SK-N-SH (cell line): ENCODE data around the gene APP. TPM values are rescaled to one million over a fixed set of nuclear protein-coding genes. Genes with fewer than 3 reads are reported as not detected.

Source experiments
- CTCF ChIA-PET: fragments of 300-600, 350-600 bp; formaldehyde crosslinking; extraction: SDS; loops from one replicate; lab custom pipeline; 2021; lab: Yijun Ruan, JAX
- POLR2A ChIA-PET: fragments of 350-600 bp; sonication (Branson Sonifier 250); formaldehyde crosslinking; extraction: SDS; loops from one replicate; lab custom pipeline; 2020; ENCODE audit warnings: antibody characterized with exemption, inconsistent platforms; lab: Yijun Ruan, JAX
- DNase-seq: peaks from one replicate; pipeline ENCODE4 v3.0.0; 2012
- H2AFZ ChIP-seq: fragments of 200-600 bp; sonication (generic); 2 replicates; pipeline ENCODE4 v1.8.1; 2016; ENCODE audit warnings: antibody characterized with exemption, mild to moderate bottlenecking, low read depth
- H3F3A ChIP-seq: fragments of 200-600 bp; sonication (generic); replicated peaks from 2 replicates; pipeline ENCODE3; 2016; ENCODE audit warnings: antibody characterized with exemption, mild to moderate bottlenecking; ENCODE audit not compliant: insufficient read depth
- H3K27ac ChIP-seq, 2 experiments: fragments of 200-500 bp in 1 of 2; fragments of 200-600 bp in 1 of 2; sonication (Bioruptor generic) in 1 of 2; sonication (generic), shearing (Covaris generic) in 1 of 2; 2 replicates each; pipeline versions ENCODE4 v1.5.1 to v1.6.1; 2014 to 2016; ENCODE audit warnings: low read depth in 2 of 2, inconsistent platforms in 1 of 2, low read length in 1 of 2, mild to moderate bottlenecking in 1 of 2, mixed read lengths in 1 of 2
- H3K27me3 ChIP-seq: fragments of 200-600 bp; sonication (generic), shearing (Covaris generic); 2 replicates; pipeline ENCODE4 v1.6.1; 2016; ENCODE audit warnings: mixed run types; ENCODE audit not compliant: insufficient read depth
- H3K36me3 ChIP-seq, 2 experiments: fragments of 200-500 bp in 1 of 2; fragments of 200-600 bp in 1 of 2; sonication (Bioruptor generic) in 1 of 2; sonication (generic) in 1 of 2; replicated peaks in 1 of 2; 2 replicates each; pipeline versions ENCODE3 to v1.5.1; 2014 to 2016; ENCODE audit warnings: low read length in 1 of 2, mild to moderate bottlenecking in 1 of 2; ENCODE audit not compliant: insufficient read depth in 2 of 2, control insufficient read depth in 1 of 2
- H3K4me1 ChIP-seq, 2 experiments: fragments of 200-500 bp in 1 of 2; fragments of 200-600 bp in 1 of 2; sonication (Bioruptor generic) in 1 of 2; sonication (generic), shearing (Covaris generic) in 1 of 2; 2 replicates each; pipeline versions ENCODE4 v1.5.1 to v1.6.1; 2014 to 2016; ENCODE audit warnings: low read depth in 1 of 2, low read length in 1 of 2, mixed run types in 1 of 2; ENCODE audit not compliant: insufficient read depth in 2 of 2, control insufficient read depth in 1 of 2
- H3K4me2 ChIP-seq: fragments of 200-600 bp; sonication (generic), shearing (Covaris generic); 2 replicates; pipeline ENCODE4 v1.6.1; 2017; ENCODE audit warnings: mixed run types
- H3K4me3 ChIP-seq, 2 experiments: fragments of 200-500 bp in 1 of 2; fragments of 200-600 bp in 1 of 2; sonication (Bioruptor generic) in 1 of 2; sonication (generic), shearing (Covaris generic) in 1 of 2; 2 replicates each; pipeline versions ENCODE4 v1.5.1 to v1.8.1; 2014 to 2016; ENCODE audit warnings: low read depth in 2 of 2, inconsistent platforms in 1 of 2, low read length in 1 of 2, mild to moderate bottlenecking in 1 of 2, mixed read lengths in 1 of 2, moderate library complexity in 1 of 2
- H3K79me2 ChIP-seq: fragments of 200-600 bp; sonication (generic); 2 replicates; pipeline ENCODE4 v1.8.1; 2017; ENCODE audit warnings: mild to moderate bottlenecking; ENCODE audit not compliant: insufficient read depth
- H3K9ac ChIP-seq: fragments of 200-600 bp; sonication (generic); 2 replicates; pipeline ENCODE4 v1.6.1; 2017; ENCODE audit warnings: mixed run types
- H3K9me2 ChIP-seq: fragments of 200-600 bp; sonication (generic); 2 replicates; pipeline ENCODE4 v1.6.1; 2017; ENCODE audit warnings: mixed run types
- H3K9me3 ChIP-seq: fragments of 200-600 bp; sonication (generic); 2 replicates; pipeline ENCODE4 v1.6.1; 2017; ENCODE audit warnings: mixed run types, mild to moderate bottlenecking, moderate library complexity
- H4K20me1 ChIP-seq: fragments of 200-600 bp; sonication (generic); 2 replicates; pipeline ENCODE4 v1.6.1; 2017; ENCODE audit warnings: mild to moderate bottlenecking, mixed run types; ENCODE audit not compliant: insufficient read depth
- EP300 ChIP-seq, 2 experiments: IDR thresholded peaks; 2 replicates each; pipeline versions ENCODE4 v1.4.0 to v1.6.1; 2012; ENCODE audit warnings: borderline replicate concordance in 1 of 2, low read depth in 1 of 2, low read length in 1 of 2
- EZH2phosphoT487 ChIP-seq: fragments of 200-600 bp; sonication (generic); IDR thresholded peaks from 2 replicates; pipeline ENCODE4 v1.6.1; 2017; ENCODE audit warnings: low read depth, mixed run types, mild to moderate bottlenecking, antibody characterized with exemption, moderate library complexity, borderline replicate concordance
- FOSL2 ChIP-seq: IDR thresholded peaks from 2 replicates; pipeline ENCODE4 v1.4.0; 2012; ENCODE audit warnings: low read depth, mild to moderate bottlenecking, moderate library complexity, borderline replicate concordance
- FOXJ3 ChIP-seq: sonication (generic); formaldehyde crosslinking; IDR thresholded peaks from 2 replicates; pipeline ENCODE4 v1.5.1; 2020; ENCODE audit warnings: mild to moderate bottlenecking, missing genetic modification reagents
- FOXM1 ChIP-seq: IDR thresholded peaks from 2 replicates; pipeline ENCODE4 v1.4.0; 2012; ENCODE audit warnings: low read depth, mild to moderate bottlenecking
- JUND ChIP-seq: IDR thresholded peaks from 2 replicates; pipeline ENCODE4 v1.4.0; 2012
- MAX ChIP-seq: IDR thresholded peaks from 2 replicates; pipeline ENCODE4 v1.4.0; 2012; ENCODE audit warnings: low read depth
- MEF2A ChIP-seq: IDR thresholded peaks from 2 replicates; pipeline ENCODE4 v1.4.0; 2012; ENCODE audit warnings: low read depth, borderline replicate concordance
- MXI1 ChIP-seq: IDR thresholded peaks from 2 replicates; pipeline ENCODE4 v1.6.1; 2012; ENCODE audit warnings: mild to moderate bottlenecking, low read depth, low read length, improper control_type of control experiment
- NFIC ChIP-seq: IDR thresholded peaks from 2 replicates; pipeline ENCODE4 v1.4.0; 2012; ENCODE audit warnings: borderline replicate concordance
- NRF1 ChIP-seq: IDR thresholded peaks from 2 replicates; pipeline ENCODE4 v1.6.1; 2012; ENCODE audit warnings: low read depth, mild to moderate bottlenecking, low read length
- RAD21 ChIP-seq: IDR thresholded peaks from 2 replicates; pipeline ENCODE4 v1.6.1; 2012; ENCODE audit warnings: mild to moderate bottlenecking, low read length
- RFX5 ChIP-seq: IDR thresholded peaks from 2 replicates; pipeline ENCODE4 v1.6.1; 2012; ENCODE audit warnings: mild to moderate bottlenecking, improper control_type of control experiment, low read length
- RXRA ChIP-seq: IDR thresholded peaks from 2 replicates; pipeline ENCODE4 v1.4.0; 2012; ENCODE audit warnings: low read depth, mild to moderate bottlenecking, borderline replicate concordance
- TAF1 ChIP-seq: IDR thresholded peaks from 2 replicates; pipeline ENCODE4 v1.6.1; 2012; ENCODE audit warnings: low read depth, mild to moderate bottlenecking, low read length, moderate library complexity, borderline replicate concordance
- USF1 ChIP-seq: IDR thresholded peaks from 2 replicates; pipeline ENCODE4 v1.4.0; 2012; ENCODE audit warnings: low read depth, borderline replicate concordance
- YY1 ChIP-seq: IDR thresholded peaks from 2 replicates; pipeline ENCODE4 v1.4.0; 2012; ENCODE audit warnings: low read depth, mild to moderate bottlenecking
- WGBS: methylation state at CpG from one replicate; pipeline ENCODE4 v1.1.6; 2017; ENCODE audit warnings: low lambda C conversion rate; 5-methylcytosine and 5-hydroxymethylcytosine counted together
- polyA plus RNA-seq, 3 experiments: library from polyadenylated mRNA; depleted of rRNA; stranded (reverse); fragments of >200 nt; gene quantifications; 2 replicates each; pipeline ENCODE4 v1.2.3, GENCODE V29; 2012
- TF ChIP-seq, protein P1 (sequence below): fragments of 150-350 bp; IDR thresholded peaks from 2 replicates; pipeline ENCODE4 v1.6.1; 2016; ENCODE audit warnings: mild to moderate bottlenecking, low read depth, low read length
- TF ChIP-seq, protein P2 (sequence below): fragments of 200-600 bp; sonication (generic); IDR thresholded peaks from 2 replicates; pipeline ENCODE4 v1.6.1; 2017; ENCODE audit warnings: antibody characterized with exemption, mild to moderate bottlenecking, moderate library complexity

Gene APP
- polyA plus RNA-seq, 1 of the 3 experiments (the other 2 are of a cell fraction): 780 TPM

- no peak for TF ChIP-seq MAX
- no peak for TF ChIP-seq FOXM1
- TF ChIP-seq EP300 (IDR thresholded peaks at IDR 0.05; ENCODE audit: borderline replicate concordance in 1 of 2, low read depth in 1 of 2, low read length in 1 of 2): no peak
- TF ChIP-seq, protein P1, sequence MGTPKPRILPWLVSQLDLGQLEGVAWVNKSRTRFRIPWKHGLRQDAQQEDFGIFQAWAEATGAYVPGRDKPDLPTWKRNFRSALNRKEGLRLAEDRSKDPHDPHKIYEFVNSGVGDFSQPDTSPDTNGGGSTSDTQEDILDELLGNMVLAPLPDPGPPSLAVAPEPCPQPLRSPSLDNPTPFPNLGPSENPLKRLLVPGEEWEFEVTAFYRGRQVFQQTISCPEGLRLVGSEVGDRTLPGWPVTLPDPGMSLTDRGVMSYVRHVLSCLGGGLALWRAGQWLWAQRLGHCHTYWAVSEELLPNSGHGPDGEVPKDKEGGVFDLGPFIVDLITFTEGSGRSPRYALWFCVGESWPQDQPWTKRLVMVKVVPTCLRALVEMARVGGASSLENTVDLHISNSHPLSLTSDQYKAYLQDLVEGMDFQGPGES: no peak
- no peak for TF ChIP-seq YY1
- TF ChIP-seq FOSL2: no peak
- TF ChIP-seq NFIC: no peak
- no peak for TF ChIP-seq JUND
- TF ChIP-seq, all 33 proteins: peak for 0
These were observed 195.6 kb downstream of the APP start (continued) for GRCh38 chr21:25974964-25975363.

DNA sequence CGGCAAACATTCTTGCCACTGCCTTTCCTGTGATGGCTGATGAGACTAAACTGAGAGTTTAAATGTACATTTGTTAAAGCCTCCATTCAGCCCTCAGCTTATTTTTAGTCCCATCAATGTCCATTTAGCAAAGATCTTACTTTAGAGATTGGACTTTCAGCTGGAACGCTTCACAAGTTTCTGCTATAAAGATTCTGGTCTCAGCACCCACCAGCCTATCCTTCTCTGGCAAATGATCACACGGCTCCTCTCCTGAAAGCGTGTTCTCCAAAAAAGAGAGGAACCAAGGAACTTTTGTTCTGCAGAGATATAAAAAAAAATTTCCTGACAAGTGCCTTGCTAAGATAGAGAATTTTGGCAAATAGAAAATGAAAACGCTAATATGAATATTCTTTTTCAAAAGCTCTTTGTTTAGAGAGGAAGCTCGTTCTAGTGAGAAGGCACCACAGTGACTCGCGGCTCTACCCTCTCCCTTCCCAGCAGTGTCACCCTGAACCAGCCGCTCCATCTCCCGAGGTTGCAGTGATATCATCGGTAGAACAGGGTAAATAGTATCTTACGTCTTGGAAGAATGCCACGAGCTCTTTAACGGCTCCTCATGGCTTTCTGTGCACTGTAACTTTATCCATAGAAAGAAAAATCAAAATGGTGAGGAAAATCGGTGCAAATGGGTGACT, 200.2 kb downstream of the APP start:
- ChIA-PET POLR2A (no interaction called here), CTCF (no interaction called here)
- Histone ChIP-seq H3K4me2 (no peak overlapping the region), H3K4me3 (no peak overlapping the region), H3K9ac (no peak overlapping the region), H3K9me3 (no peaks in the 10 kb centered on the region), H3K27me3 (no peaks in the 10 kb centered on the region), H3K79me2 (no peaks in the 10 kb centered on the region), H3K27ac (no peak overlapping the region), H4K20me1 (no peaks in the 10 kb centered on the region), H3K36me3 (peaks cover 46 to 50% of the 10 kb centered on the region in 2 experiments), H3K4me1 (peaks cover 0 to 19% of the 10 kb centered on the region in 2 experiments; a peak in 2 of 4 replicates), H2AFZ (no peak overlapping the region), H3K9me2 (no peaks in the 10 kb centered on the region), H3F3A (no peaks in the 10 kb centered on the region)
- WGBS: 87% methylated on average over 15 of the region's 15 CpGs
- TF ChIP-seq NRF1: no peak
- no peak for DNase-seq

DNA sequence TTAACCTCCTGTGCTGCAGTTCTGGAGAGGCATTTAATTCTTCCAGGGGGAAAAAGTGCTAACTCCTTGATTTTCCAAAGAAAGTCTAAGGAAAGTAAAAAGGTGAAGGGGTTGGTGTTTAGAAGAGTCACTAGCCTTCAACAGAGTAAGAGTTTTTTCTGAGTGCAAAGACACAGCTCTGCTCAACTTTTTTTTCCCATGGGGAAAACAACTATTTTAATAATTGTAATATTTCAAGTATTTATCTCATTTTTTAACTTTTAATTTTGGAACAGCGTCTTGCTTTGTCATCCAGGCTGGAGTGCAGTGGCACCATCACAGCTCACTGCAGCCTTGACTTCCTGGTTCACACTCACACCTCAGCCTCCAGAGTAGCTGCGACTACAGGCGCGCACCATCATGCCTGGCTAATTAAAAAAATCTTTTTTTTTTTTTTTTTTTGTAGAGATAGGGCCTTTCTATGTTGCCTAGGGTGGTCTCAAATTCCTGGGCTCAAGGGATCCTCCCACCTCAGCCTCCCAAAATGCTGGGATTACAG, 202.6 kb downstream of the APP start:
- Histone ChIP-seq H3K27me3 (no peaks in the 10 kb centered on the region), H3K27ac (peak overlapping the region in 1 of 2 experiments; percentile 7; a peak in 1 of 4 replicates), H3F3A (peaks cover 11% of the 10 kb centered on the region), H3K9me3 (no peaks in the 10 kb centered on the region), H3K4me3 (no peak overlapping the region), H3K79me2 (no peaks in the 10 kb centered on the region), H3K4me2 (no peak overlapping the region), H4K20me1 (no peaks in the 10 kb centered on the region), H3K4me1 (peaks cover 0 to 27% of the 10 kb centered on the region in 2 experiments; a peak in 2 of 4 replicates), H2AFZ (no peak overlapping the region), H3K36me3 (peaks cover 28% of the 10 kb centered on the region in 2 experiments), H3K9ac (no peak overlapping the region), H3K9me2 (no peaks in the 10 kb centered on the region)
- TF ChIP-seq EP300 (IDR thresholded peaks at IDR 0.05; ENCODE audit: borderline replicate concordance in 1 of 2, low read depth in 1 of 2, low read length in 1 of 2): no peak
- TF ChIP-seq YY1: no peak
- no peak for TF ChIP-seq USF1
- TF ChIP-seq, protein P2, sequence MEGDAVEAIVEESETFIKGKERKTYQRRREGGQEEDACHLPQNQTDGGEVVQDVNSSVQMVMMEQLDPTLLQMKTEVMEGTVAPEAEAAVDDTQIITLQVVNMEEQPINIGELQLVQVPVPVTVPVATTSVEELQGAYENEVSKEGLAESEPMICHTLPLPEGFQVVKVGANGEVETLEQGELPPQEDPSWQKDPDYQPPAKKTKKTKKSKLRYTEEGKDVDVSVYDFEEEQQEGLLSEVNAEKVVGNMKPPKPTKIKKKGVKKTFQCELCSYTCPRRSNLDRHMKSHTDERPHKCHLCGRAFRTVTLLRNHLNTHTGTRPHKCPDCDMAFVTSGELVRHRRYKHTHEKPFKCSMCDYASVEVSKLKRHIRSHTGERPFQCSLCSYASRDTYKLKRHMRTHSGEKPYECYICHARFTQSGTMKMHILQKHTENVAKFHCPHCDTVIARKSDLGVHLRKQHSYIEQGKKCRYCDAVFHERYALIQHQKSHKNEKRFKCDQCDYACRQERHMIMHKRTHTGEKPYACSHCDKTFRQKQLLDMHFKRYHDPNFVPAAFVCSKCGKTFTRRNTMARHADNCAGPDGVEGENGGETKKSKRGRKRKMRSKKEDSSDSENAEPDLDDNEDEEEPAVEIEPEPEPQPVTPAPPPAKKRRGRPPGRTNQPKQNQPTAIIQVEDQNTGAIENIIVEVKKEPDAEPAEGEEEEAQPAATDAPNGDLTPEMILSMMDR: no peak
- TF ChIP-seq FOSL2: no peak
- TF ChIP-seq, protein P1: no peak
- TF ChIP-seq RFX5: no peak
- TF ChIP-seq MXI1: no peak
- TF ChIP-seq EZH2phosphoT487: no peak
- no peak for TF ChIP-seq JUND
- TF ChIP-seq MEF2A: no peak
- no peak for TF ChIP-seq NFIC
- TF ChIP-seq TAF1: no peak
- TF ChIP-seq RXRA: no peak
- no peak for TF ChIP-seq FOXJ3
- TF ChIP-seq RAD21: no peak
- ChIA-PET CTCF (interaction anchor here (0.8 to 1.3 kb wide), 3 partner anchors 10 to 72 kb away, joined by 3 read pairs; no protein-coding TSS in a partner anchor), POLR2A (no interaction called here)
- WGBS: 94% methylated on average over 4 of the region's 4 CpGs
- no peak for DNase-seq
